Activated T-cell treated with anti-CD3 and anti-CD28 coated beads, Interleukin-2, amount 50 U/mL, for 1 hour (primary cell): Measurements from ENCODE around the gene STAT3.
"Not testable (repeated sequence)": the region's sequence is repeated elsewhere in the genome, so short reads cannot be mapped to it uniquely, and the experiment has no call there.

Experiments
- DNase-seq: peaks from one replicate; pipeline ENCODE4 v3.0.0-alpha.2; 2020

Gene STAT3

DNA sequence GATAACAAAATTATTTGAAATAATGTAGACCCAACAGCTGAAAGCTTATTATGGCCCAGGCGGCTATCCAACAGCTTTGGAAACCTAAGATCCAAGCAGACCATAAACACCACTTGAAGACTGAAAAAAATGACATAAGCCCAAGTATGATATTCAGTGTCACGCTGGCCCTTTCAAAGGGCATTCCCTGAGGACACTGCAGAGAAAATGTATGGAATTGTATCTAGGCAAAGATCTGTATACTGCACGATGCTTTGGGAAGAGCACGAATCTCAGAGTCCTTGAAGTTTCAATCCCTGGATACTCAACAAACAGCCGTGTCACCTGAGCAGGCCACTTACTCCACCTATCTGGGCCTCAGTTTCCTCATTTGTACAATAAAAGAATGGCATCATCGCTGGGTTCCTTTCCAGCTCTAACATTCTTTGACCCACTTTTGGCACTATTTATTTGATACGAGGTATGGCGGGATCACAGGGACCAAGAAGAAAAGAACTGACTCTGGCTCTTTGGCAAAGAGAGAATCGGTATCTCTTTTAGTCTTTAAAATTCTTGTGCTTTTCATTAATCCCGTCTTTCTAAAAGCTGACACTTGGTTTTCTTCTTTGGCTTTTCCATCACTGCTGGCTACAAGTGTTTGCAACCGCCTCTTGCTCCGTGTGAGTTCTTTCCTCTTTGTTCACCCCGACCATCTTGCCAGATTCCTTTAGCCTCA is 113.3 kb downstream of the STAT3 start:
- DNase-seq: peak; percentile 19

DNA sequence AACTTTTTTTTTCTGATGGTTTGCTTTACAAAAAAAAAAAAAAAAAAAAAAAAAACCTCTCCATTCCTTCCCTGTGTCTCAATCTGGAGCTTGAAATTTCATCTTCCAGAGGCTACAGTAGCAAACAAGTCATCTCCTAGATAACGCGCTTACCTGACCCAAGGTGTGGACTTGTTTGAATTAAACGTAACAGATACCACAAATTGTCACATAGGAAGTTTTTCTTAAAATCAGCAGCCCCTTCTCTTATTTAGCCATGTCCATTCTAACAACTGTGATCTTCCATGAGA is 114.0 kb downstream of the STAT3 start:
- DNase-seq: peak; percentile 3

DNA sequence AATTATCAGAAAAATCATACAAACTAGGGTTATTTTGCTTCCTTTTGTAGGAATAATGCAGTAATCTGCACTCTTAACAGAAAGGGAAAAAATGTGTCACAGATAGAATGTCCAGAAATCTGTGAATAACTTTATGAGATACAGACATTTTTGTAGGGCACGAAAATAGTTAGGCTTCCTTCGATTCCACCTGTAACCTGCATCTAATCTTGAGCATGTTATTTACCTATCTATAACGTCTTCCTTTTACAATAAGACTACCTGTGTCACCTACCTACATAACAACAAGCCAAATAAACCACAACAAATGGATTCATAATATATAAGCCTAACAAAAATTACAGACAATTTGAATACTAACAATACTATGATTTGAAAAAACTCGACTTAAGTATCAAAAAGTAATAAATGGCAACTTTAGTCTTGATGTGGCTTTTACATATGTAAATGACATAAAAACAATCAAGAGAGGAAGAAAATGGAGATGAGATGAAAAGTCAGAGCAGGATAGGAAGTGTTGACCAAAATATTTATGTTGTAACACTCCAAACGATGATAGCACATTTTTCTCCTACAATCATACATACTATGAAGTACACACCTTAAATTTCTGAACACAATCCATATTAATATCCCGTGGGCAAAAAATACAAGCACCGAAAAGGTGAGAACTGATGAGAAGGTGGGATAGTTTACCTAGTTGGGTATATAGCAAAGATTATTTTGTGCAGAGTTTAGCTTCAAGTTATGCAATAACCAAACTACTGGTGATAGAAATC is 114.6 kb downstream of the STAT3 start:
- DNase-seq: no peak

DNA sequence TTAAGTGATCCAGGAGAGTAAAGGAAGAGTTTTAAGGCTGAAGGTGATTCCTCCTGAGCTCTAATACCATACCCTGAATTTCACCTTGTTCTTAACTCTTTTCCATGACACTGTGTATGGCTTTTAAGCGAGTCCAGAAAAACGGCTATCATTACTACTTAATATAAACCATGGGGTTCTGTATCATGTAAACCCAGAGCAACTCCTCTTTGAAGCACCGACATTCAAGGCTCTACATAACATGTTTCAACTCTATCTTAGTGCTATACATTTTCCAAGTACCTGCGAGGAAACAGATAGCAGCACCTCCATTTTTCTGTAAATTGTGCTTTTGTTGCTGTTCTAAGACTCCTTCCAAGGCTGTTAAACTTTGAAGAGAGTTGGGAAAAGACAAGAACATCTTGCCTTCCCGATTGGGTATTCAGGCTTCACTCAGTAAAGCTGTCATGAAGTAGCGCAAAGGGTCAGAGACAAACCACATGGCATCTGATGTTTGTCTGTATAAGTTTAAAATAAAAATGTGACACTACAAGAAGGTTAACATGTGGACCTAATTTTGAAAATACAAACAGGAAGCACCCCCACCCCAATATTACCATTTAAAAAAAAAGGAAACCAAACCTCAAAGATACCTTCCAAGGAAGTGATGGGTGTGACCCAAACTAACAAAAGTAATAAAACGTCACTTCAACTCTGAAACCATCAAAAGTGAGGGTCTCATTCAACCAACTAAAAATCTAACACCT is 115.9 kb downstream of the STAT3 start:
- no peak for DNase-seq

DNA sequence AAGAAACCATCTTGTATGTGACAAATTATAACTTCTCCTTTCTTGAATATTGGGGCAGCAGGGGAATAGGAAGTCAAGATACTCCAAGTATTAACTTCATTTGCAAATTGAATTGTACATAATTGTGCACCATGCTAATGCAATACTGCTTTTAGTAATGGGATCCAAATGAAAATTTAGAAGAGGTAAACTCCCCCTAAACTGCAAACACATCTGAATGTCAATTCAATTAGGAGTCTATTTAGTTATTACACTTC is 116.5 kb downstream of the STAT3 start:
- DNase-seq: no peak

DNA sequence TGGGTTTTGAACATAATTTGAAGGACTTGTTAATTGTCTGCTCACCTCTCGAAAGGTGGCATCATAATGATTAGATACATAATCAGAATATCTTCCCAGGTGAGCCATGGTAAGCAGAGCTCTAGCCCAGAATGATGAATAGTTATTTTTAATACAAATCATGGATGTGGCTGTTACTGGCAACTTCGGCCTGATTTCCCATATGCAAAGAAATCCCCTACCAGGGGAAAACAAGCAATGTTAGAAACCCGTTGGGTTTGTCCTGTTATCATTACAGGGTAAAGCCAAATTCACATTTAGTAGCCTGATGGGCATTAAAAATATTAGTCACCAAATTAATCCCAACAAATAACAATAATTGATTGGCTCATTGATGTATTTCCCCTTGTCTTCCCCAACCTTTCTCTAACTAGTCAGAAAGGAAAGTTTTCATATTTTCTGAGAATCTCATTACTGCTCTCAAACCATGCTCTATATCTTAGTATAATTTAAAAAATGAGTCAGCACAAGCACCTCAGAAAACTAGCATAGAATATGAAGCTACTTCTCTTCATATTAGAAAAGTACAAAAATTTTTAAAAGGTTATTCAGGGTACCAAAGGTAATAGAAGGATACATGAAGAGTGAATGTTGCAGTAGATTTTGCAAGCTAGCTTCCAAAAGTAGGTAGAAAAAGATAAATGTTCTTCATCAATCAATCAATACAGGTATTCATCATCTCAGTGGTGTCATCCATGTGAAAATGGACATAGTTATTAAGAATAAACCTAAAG is 117.0 kb downstream of the STAT3 start:
- DNase-seq: no peak

DNA sequence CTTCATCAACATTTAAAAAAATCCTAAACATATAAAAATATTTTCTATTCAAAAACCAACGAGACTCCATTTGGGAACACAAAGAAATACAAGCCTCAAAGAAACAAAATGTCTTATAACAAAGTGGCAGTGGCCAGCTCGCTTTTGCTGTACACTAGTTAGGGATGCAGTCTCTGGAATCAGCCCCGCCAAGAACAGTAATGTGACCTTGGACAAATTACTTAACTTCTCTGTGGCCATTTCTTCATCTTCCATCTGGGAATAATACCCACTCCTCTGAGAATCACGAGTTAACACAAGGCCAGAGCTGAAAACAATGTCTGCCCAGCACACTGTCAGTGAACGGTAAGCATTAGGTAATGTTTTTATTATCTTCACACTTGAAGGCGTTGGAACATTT is 117.6 kb downstream of the STAT3 start:
- peak; percentile 14 for DNase-seq

DNA sequence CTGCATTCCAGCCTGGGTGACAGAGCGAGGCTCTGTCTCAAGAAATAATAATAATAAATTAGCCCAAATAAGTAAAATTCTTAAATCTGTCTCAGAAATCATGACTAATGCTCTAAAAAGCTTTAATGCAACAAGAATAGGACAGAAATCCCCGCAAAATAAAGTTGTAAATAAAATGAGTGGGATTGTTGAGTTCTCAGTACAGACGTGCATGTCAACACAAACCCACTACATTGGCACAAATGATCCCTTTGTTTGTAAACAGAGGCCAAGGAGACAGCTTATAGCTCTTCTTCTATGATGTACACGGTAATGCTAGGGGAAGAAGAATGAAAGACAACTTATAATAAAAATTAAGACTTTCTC is 118.1 kb downstream of the STAT3 start:
- DNase-seq: no peak

DNA sequence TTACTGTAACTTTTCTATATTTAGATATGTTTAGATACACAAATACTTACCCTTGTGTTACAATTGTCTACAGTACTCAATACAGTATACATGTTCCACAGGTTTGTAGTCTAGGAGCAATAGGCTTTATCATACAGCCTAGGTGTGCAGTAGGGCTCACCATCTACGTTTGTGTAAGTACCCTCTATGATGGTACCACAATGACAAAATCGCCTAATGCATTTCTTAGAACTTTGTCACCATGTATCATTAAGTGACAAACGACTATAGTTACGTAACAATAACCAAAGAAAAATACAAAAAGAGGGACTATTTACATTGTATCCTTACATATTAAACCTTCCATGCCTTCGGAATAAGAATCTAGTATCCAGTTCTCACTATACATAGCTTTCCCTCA is 120.0 kb downstream of the STAT3 start:
- no peak for DNase-seq

DNA sequence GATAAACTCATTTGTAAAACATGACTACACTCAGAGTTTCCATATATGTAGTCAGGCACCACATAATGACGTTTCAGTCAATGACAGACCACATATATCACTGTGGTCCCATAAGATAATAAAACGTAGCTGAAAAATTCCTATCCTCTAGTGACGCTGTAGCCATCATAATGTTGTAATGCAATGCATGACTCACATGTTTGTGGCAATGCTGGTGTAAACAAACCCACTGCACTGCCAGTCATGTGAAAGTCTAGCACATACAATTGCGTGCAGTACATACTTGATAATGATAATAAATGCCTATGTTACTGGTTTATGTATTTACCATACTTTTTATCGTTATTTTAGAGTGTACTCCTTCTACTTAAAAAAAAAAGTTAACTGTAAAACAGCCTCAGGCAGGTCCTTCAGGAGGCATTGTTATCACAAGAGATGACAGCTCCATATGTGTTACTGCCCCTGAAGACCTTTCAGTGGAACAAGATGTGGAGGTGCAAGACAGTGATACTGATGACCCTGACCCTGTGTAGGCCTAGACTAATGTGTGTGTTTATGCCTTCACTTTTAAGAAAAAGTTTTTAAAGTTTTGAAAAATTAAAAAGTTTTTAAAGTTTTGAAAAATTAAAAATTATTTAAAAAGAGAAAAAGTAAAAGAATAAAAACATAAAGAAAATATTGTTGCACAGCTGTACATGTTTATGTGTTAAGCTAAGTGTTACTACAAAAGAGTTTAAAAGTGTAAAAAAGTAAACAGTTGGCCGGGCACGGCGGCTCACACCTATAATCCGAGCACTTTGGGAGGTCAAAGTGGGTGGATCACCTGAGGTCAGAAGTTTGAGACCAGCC is 121.1 kb downstream of the STAT3 start:
- no peak for DNase-seq

DNA sequence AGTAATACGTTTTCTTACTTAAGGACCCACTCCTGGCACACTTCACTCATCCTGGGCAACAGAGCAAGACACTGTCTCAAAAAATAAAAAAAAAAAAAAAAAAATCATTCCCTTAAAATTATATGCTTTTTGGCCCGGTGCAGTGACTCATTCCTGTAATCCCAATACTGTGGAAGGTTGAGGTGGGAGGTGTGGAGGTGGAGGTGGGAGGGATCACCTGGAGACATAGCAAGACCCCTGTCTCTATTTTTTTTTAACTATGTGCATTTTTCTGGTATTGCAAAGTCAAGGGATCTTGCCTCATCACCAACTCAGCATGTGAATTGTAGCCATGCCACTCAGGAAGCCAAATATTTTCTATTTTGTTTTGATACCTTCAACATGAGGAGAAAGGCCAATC is 121.8 kb downstream of the STAT3 start:
- no peak for DNase-seq

DNA sequence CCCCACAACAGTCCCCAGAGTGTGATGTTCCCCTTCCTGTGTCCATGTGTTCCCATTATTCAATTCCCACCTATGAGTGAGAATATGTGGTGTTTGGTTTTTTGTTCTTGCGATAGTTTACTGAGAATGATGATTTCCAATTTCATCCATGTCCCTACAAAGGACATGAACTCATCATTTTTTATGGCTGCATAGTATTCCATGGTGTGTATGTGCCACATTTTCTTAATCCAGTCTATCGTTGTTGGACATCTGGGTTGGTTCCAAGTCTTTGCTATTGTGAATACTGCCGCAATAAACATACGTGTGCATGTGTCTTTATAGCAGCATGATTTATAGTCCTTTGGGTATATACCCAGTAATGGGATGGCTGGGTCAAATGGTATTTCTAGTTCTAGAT is 123.9 kb downstream of the STAT3 start:
- DNase-seq: not testable (repeated sequence)
